ENCODE data around the gene CACNA1B.

- TF ChIP-seq POLR2A (IDR thresholded peaks at IDR 0.05) (no peak), POLR2AphosphoS5 (IDR thresholded peaks at IDR 0.05) (no peak), CTCF (IDR thresholded peaks at IDR 0.05) (no peak), EP300 (IDR thresholded peaks at IDR 0.05) (no peak)
These were observed 40.7 kb upstream of the CACNA1B start for GRCh38 chr9:137836831-137837241.

Measured in sigmoid colon (tissue), 4 donors.